Heart left ventricle (tissue), 16 donors: Measurements from ENCODE around the gene SLBP. TPM values are rescaled to one million over a fixed set of nuclear protein-coding genes. Genes with fewer than 3 reads are reported as not detected.

Experiments used
- ATAC-seq, 4 donors: fragments of 200-7000 bp; cut with Tn5 transposase; one replicate each; pipeline ENCODE4 v1.9.1; 2020 to 2022; ENCODE audit warnings: moderate library complexity in 4 of 4, mild to moderate bottlenecking in 3 of 4, moderate number of reproducible peaks in 1 of 4
- DNase-seq, 5 donors: peaks; one replicate each; pipeline ENCODE4 v3.0.0-alpha.2; 2020
- H3K27ac ChIP-seq, 12 donors: fragments of 200-600 bp; sonication (generic) in 4 of 12; one replicate each; pipeline versions ENCODE4 v1.5.0 to v1.8.0; 2016 to 2022; ENCODE audit warnings: mild to moderate bottlenecking in 2 of 12
- H3K27me3 ChIP-seq, 9 donors: fragments of 200-600 bp; sonication (generic) in 2 of 9; one replicate each; pipeline versions ENCODE4 v1.5.1 to v1.8.0; 2016 to 2022; ENCODE audit warnings: mild to moderate bottlenecking in 3 of 9
- H3K36me3 ChIP-seq, 9 donors: fragments of 200-600 bp; sonication (generic) in 2 of 9; one replicate each; pipeline versions ENCODE4 v1.5.0 to v1.8.0; 2018 to 2022; ENCODE audit warnings: mild to moderate bottlenecking in 2 of 9
- H3K4me1 ChIP-seq, 12 donors: fragments of 200-600 bp; sonication (generic) in 4 of 12; one replicate each; pipeline versions ENCODE4 v1.5.0 to v1.8.0; 2016 to 2022; ENCODE audit warnings: mild to moderate bottlenecking in 3 of 12
- H3K4me3 ChIP-seq, 12 donors: fragments of 200-600 bp; sonication (generic) in 4 of 12; one replicate each; pipeline versions ENCODE4 v1.5.0 to v1.8.0; 2017 to 2022; ENCODE audit warnings: mild to moderate bottlenecking in 9 of 12, moderate library complexity in 4 of 12
- H3K9me3 ChIP-seq, 12 donors: fragments of 200-600 bp; sonication (generic) in 4 of 12; one replicate each; pipeline versions ENCODE4 v1.5.0 to v1.8.0; 2016 to 2022; ENCODE audit warnings: mild to moderate bottlenecking in 1 of 12
- POLR2A ChIP-seq, 2 donors: fragments of 450-650 bp; IDR thresholded peaks; one replicate each; pipeline ENCODE4 v1.6.1; 2017; ENCODE audit warnings: antibody characterized with exemption in 2 of 2, mild to moderate bottlenecking in 2 of 2, moderate library complexity in 2 of 2
- WGBS, 4 donors: extraction: QIAGEN DNeasy Blood & Tissue Kit in 2 of 4; methylation state at CpG; one replicate each; pipeline versions ENCODE4 v1.1.5 to v1.1.7; 2013 to 2018; 5-methylcytosine and 5-hydroxymethylcytosine counted together
- intact Hi-C, 10 donors: fragments of 100-400 bp; cut with DNase I; formaldehyde crosslinking; loops; one replicate each; pipeline versions ENCODE4 v1.11.1 to v1.14.2; 2022
- polyA plus RNA-seq, 2 donors: library from polyadenylated mRNA; stranded (reverse); fragments of 200-250 nt; gene quantifications; one replicate each; pipeline ENCODE4 v1.2.3, GENCODE V29; 2013
- total RNA-seq, 9 donors: library from RNA; depleted of rRNA in 2 of 9; stranded (reverse); fragments of >200 nt in 2 of 9; fragmentation: NEBNext Ultra II Directional in 3 of 9; extraction: Animal tissue kit (Norgen Biotek cat#: 25700) in 3 of 9; gene quantifications; one replicate each; pipeline versions ENCODE4 v1.1.0 to v1.2.4, GENCODE V29; 2016 to 2023
- TF ChIP-seq, protein P1 (sequence below), 12 donors: fragments of 200-600 bp; sonication (generic) in 4 of 12; IDR thresholded peaks; one replicate each; pipeline versions ENCODE4 v1.5.0 to v1.8.0; 2018 to 2022; ENCODE audit warnings: antibody characterized with exemption in 12 of 12, mild to moderate bottlenecking in 5 of 12
- donor health status: ischemic (EF 13 %, LVEDD 7.1; RV severe dilation, severe dysfunction).
- donor health status: healthy with polysubstance abuse.
- donor health status: DM: no; HTN: yes; CAD: no.
- donor health status: DM: no; HTN: no; CAD: no.
- donor health status: ischemic (EF 25% LVEDD 6.9; RV normal size, moderate dysfunction).
- donor health status: ischemic (EF 25% LVEDD 5.7; RV mildly dilated, moderate dysfunction).
- donor health status: healthy.
- donor health status: DM: yes; HTN: yes; CAD: no.
- donor health status: ischemic (EF 35%, LVEDD 5.7; RV mildly dilated, moderate dysfunction).
- donor health status: nonischemic (EF 11% LVEDD 7.7; RV severe dilation, severe dysfunction).
- donor health status: DM: yes; HTN: yes; CAD: no.
- donor health status: PGD.
- donor health status: ischemic (EF 29% LVEDD 5.4; RV normal size, mild dysfunction).
- donor health status: nonischemic (EF 23%, LVEDD 6.1; RV moderate dilation, normal function).

Gene SLBP
- total and polyA plus RNA-seq, 11 donors: 7.2 to 27.7 (median 11.7) TPM

DNA sequence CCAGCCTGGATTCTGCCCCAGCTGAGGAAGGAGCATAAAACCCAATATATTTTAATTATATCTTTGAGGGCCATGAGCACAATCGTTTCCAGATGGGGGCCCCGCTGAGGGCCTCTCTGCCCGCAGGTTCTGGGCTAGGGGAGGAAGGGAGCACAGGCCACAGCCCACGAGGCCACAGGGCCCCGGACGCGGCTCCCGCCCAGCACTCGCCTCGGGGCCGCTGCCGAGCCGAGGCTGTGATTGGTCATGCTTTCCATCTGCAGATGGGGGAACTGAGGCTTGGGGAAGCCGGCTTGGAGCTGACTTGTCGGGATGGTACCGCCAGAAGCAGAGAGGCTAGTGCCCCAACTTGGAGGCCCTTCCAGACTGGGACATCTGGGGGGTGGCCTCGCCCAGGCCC is 43.2 kb upstream of the SLBP start:
- H3K27me3 ChIP-seq: no peaks in the 10 kb centered on the region
- intact Hi-C loops: loop anchor here in 2 of 10 donors (5.0 kb wide), 2 partner anchors 37 to 42 kb away; partner anchors contain the start of gene FGFR3 (in 1 of the 2)
- H3K4me1 ChIP-seq: peaks cover 0 to 17% (median 7%) of the 10 kb centered on the region in 12 donors
- DNase-seq (no peak), ATAC-seq (no peak)
- H3K27ac ChIP-seq: no peak overlapping the region
- H3K36me3 ChIP-seq: no peaks in the 10 kb centered on the region
- no peak overlapping the region for H3K4me3 ChIP-seq
- TF ChIP-seq POLR2A (IDR thresholded peaks at IDR 0.05): no peak
- TF ChIP-seq, protein P1, sequence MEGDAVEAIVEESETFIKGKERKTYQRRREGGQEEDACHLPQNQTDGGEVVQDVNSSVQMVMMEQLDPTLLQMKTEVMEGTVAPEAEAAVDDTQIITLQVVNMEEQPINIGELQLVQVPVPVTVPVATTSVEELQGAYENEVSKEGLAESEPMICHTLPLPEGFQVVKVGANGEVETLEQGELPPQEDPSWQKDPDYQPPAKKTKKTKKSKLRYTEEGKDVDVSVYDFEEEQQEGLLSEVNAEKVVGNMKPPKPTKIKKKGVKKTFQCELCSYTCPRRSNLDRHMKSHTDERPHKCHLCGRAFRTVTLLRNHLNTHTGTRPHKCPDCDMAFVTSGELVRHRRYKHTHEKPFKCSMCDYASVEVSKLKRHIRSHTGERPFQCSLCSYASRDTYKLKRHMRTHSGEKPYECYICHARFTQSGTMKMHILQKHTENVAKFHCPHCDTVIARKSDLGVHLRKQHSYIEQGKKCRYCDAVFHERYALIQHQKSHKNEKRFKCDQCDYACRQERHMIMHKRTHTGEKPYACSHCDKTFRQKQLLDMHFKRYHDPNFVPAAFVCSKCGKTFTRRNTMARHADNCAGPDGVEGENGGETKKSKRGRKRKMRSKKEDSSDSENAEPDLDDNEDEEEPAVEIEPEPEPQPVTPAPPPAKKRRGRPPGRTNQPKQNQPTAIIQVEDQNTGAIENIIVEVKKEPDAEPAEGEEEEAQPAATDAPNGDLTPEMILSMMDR (IDR thresholded peaks at IDR 0.05): no peak
- 90 to 93% (median 91%) methylated on average over 15 to 17 of the region's 17 CpGs for WGBS, 4 donors
- no peaks in the 10 kb centered on the region for H3K9me3 ChIP-seq

DNA sequence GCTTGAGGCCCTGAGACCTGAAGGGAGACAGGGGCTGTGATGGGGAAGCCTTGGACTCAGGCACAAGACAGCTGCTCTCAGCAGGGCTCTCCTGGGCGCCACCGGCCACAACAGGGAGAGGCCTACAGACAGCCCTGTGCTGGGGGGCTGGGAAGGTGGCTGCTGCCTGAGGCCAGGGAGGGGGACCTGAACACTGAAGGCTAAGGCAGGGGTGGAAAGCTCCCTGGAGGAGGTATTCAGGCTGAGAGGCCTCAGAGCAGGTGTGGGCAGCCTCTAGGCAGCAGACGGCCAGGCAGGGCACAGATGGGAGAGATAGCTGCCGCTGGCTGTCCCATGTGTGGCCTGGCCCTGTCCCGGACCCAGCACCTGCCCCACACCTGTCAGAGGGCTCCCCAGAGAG is 42.2 kb upstream of the SLBP start:
- intact Hi-C loops: no loop called here
- peaks cover 0 to 16% (median 6%) of the 10 kb centered on the region in 12 donors for H3K4me1 ChIP-seq
- DNase-seq: no peak
- TF ChIP-seq, protein P1 (IDR thresholded peaks at IDR 0.05): no peak
- TF ChIP-seq POLR2A (IDR thresholded peaks at IDR 0.05): no peak
- H3K9me3 ChIP-seq: no peaks in the 10 kb centered on the region
- H3K27ac ChIP-seq: no peak overlapping the region
- no peak for ATAC-seq
- no peaks in the 10 kb centered on the region for H3K27me3 ChIP-seq
- no peak overlapping the region for H3K4me3 ChIP-seq
- no peaks in the 10 kb centered on the region for H3K36me3 ChIP-seq
- WGBS, 4 donors: 84 to 91% (median 87%) methylated on average over 3 to 5 of the region's 5 CpGs

DNA sequence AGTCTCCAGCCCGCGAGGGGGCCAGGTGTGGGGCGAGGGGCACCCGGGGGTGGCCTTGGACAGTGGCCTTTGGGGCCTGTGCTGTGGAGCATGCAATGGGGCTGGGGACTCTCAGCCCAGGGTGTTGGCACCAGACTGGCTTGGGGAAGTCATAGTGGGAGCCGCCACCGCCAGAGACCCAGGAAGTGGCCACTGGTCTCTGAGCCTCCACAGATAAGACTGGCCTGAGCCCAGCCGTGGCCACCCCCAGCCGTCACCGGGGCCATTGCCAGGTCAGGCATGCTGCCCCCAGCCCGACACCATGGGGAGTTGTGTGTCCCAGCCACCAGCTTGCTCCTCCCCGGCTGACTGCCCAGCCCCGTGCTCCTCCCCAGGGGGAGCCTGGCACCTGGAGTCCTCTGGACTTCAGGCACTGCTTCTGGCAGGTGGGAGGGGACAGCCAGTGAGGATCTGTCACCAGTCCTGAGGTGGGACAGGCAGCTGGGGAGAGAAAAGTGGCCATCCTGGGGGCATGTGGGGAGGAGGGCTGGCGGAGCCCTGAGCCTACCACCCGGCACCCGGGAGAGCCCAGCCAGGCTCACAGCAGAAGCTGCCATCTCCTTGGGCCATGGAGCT is 41.7 kb upstream of the SLBP start:
- no peak for DNase-seq
- H3K36me3 ChIP-seq: no peaks in the 10 kb centered on the region
- no peaks in the 10 kb centered on the region for H3K27me3 ChIP-seq
- no peak overlapping the region for H3K27ac ChIP-seq
- H3K4me3 ChIP-seq: no peak overlapping the region
- WGBS, 4 donors: 81 to 94% (median 88%) methylated on average over 7 to 15 of the region's 15 CpGs
- H3K9me3 ChIP-seq: no peaks in the 10 kb centered on the region
- TF ChIP-seq POLR2A (IDR thresholded peaks at IDR 0.05): no peak
- TF ChIP-seq, protein P1 (IDR thresholded peaks at IDR 0.05): no peak
- intact Hi-C loops: no loop called here
- ATAC-seq: no peak
- peaks cover 0 to 16% (median 7%) of the 10 kb centered on the region in 12 donors for H3K4me1 ChIP-seq

- WGBS, 4 donors: 69 to 93% (median 76%) methylated on average over 3 to 10 of the region's 10 CpGs
- H3K27ac ChIP-seq: no peak overlapping the region
- intact Hi-C loops: no loop called here
- ATAC-seq (no peak), DNase-seq (no peak)
- peaks cover 0 to 5% (median 0%) of the 10 kb centered on the region in 9 donors for H3K27me3 ChIP-seq
- H3K4me1 ChIP-seq: peaks cover 0 to 21% (median 9%) of the 10 kb centered on the region in 12 donors
- no peak overlapping the region for H3K4me3 ChIP-seq
- no peaks in the 10 kb centered on the region for H3K9me3 ChIP-seq
- TF ChIP-seq, protein P1 (IDR thresholded peaks at IDR 0.05): no peak
- no peak for TF ChIP-seq POLR2A (IDR thresholded peaks at IDR 0.05)
- no peaks in the 10 kb centered on the region for H3K36me3 ChIP-seq
These were observed 41.2 kb upstream of the SLBP start for GRCh38 chr4:1753294-1753696.
